Endodermal cell (in vitro differentiated cells): ENCODE measurements around the gene PGM5. TPM values are rescaled to one million over a fixed set of nuclear protein-coding genes. Genes with fewer than 3 reads are reported as not detected.

Experiments
- DNase-seq: peaks from one replicate; pipeline ENCODE4 v3.0.0-alpha.2; 2017
- H3K27ac ChIP-seq: 2 replicates; pipeline ENCODE4 v1.5.1; 2013; ENCODE audit warnings: mild to moderate bottlenecking, low read depth, low read length, moderate library complexity
- H3K27me3 ChIP-seq: 2 replicates; pipeline ENCODE4 v1.6.1; 2013; ENCODE audit warnings: mild to moderate bottlenecking, low read length, moderate library complexity; ENCODE audit not compliant: insufficient read depth, control insufficient read depth, poor library complexity, severe bottlenecking
- H3K36me3 ChIP-seq: 2 replicates; pipeline ENCODE4 v1.7.0; 2013; ENCODE audit warnings: mild to moderate bottlenecking, low read length, moderate library complexity; ENCODE audit not compliant: control insufficient read depth, insufficient read depth
- H3K4me1 ChIP-seq: one replicate; pipeline ENCODE4 v1.7.0; 2013; ENCODE audit warnings: low read length; ENCODE audit not compliant: control insufficient read depth, insufficient read depth
- H3K4me3 ChIP-seq: 2 replicates; pipeline ENCODE4 v1.5.1; 2013; ENCODE audit warnings: mild to moderate bottlenecking, low read length, moderate library complexity
- H3K9ac ChIP-seq: 2 replicates; pipeline ENCODE4 v1.6.1; 2013; ENCODE audit warnings: mild to moderate bottlenecking, low read length, moderate library complexity; ENCODE audit not compliant: poor library complexity, severe bottlenecking; ENCODE audit errors: extremely low read depth
- H3K9me3 ChIP-seq: 2 replicates; pipeline ENCODE4 v1.6.1; 2013; ENCODE audit warnings: mild to moderate bottlenecking, low read length, moderate library complexity; ENCODE audit not compliant: control insufficient read depth
- H3K27ac Mint-ChIP-seq: 2 replicates; pipeline ENCODE4 v1.8.0; 2020; ENCODE audit warnings: mixed read lengths
- H3K27me3 Mint-ChIP-seq: 2 replicates; pipeline ENCODE4 v1.8.0; 2021; ENCODE audit warnings: mild to moderate bottlenecking, mixed read lengths; ENCODE audit not compliant: insufficient read depth
- H3K36me3 Mint-ChIP-seq: 2 replicates; pipeline ENCODE4 v1.8.0; 2020; ENCODE audit warnings: low read depth, mixed read lengths
- H3K4me1 Mint-ChIP-seq: 2 replicates; pipeline ENCODE4 v1.8.0; 2020; ENCODE audit warnings: mixed read lengths
- H3K4me3 Mint-ChIP-seq: 2 replicates; pipeline ENCODE4 v1.8.0; 2020; ENCODE audit warnings: mild to moderate bottlenecking, moderate library complexity, mixed read lengths
- H3K9me3 Mint-ChIP-seq: 2 replicates; pipeline ENCODE4 v1.8.0; 2020; ENCODE audit warnings: mild to moderate bottlenecking, mixed read lengths
- WGBS, 2 experiments: methylation state at CpG; one replicate each; pipeline versions ENCODE4 v1.1.5 to v1.1.7; 2013; ENCODE audit warnings: missing lambda C conversion rate in 2 of 2, mixed read lengths in 1 of 2; ENCODE audit not compliant: insufficient coverage in 1 of 2, insufficient read length in 1 of 2; 5-methylcytosine and 5-hydroxymethylcytosine counted together
- total RNA-seq, 2 donors: library from RNA; stranded (reverse); fragmentation: NEBNext Ultra II Directional in 1 of 2; extraction: Animal tissue kit (Norgen Biotek cat#: 25700) in 1 of 2; gene quantifications; 2 replicates in 1 of 2; 3 replicates in 1 of 2; pipeline ENCODE4 v1.2.1, GENCODE V29; 2021
- TF ChIP-seq, protein P1 (sequence below): fragments of 200-600 bp; sonication (generic); conservative IDR thresholded peaks from 2 replicates; pipeline ENCODE4 v1.5.0; 2021; ENCODE audit warnings: antibody characterized with exemption, mild to moderate bottlenecking

Gene PGM5
- total RNA-seq, 2 donors from 2014 or later: 0.33 to 0.64 TPM

DNA sequence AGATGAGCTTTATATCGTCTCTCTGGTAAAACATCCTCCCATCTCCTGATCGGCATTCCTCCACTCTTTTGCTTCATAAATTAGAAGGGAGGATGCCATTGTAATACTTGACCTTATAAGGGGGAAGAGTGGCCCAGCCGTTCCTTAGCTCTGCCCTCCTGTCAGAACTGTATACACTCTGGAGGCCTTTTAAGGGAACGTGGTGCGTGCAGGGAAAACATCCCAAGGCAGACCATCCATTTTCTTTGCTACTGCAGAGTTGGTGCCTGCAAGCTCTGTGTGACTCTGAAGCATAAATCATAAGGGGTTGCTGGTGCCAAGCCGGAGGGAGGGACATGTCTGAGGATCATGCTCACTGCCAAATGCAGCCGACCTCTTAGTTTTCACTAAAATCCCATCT lies 90.4 kb downstream of the PGM5 start:
- Mint-ChIP-seq H3K4me1 (peaks cover 2% of the 10 kb centered on the region), H3K27me3 (peaks cover 46% of the 10 kb centered on the region), H3K36me3 (no peaks in the 10 kb centered on the region), H3K9me3 (peaks cover 4% of the 10 kb centered on the region), H3K4me3 (no peak overlapping the region), H3K27ac (no peak overlapping the region)
- Histone ChIP-seq H3K4me1 (no peaks in the 10 kb centered on the region), H3K36me3 (no peaks in the 10 kb centered on the region), H3K27me3 (peaks cover 39% of the 10 kb centered on the region), H3K9ac (no peak overlapping the region), H3K27ac (no peak overlapping the region), H3K4me3 (no peak overlapping the region), H3K9me3 (peaks cover 11% of the 10 kb centered on the region)
- TF ChIP-seq, protein P1, sequence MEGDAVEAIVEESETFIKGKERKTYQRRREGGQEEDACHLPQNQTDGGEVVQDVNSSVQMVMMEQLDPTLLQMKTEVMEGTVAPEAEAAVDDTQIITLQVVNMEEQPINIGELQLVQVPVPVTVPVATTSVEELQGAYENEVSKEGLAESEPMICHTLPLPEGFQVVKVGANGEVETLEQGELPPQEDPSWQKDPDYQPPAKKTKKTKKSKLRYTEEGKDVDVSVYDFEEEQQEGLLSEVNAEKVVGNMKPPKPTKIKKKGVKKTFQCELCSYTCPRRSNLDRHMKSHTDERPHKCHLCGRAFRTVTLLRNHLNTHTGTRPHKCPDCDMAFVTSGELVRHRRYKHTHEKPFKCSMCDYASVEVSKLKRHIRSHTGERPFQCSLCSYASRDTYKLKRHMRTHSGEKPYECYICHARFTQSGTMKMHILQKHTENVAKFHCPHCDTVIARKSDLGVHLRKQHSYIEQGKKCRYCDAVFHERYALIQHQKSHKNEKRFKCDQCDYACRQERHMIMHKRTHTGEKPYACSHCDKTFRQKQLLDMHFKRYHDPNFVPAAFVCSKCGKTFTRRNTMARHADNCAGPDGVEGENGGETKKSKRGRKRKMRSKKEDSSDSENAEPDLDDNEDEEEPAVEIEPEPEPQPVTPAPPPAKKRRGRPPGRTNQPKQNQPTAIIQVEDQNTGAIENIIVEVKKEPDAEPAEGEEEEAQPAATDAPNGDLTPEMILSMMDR: no peak
- no peak for DNase-seq
- WGBS, 2 experiments: 72 to 85% methylated on average over 6 to 7 of the region's 7 CpGs

DNA sequence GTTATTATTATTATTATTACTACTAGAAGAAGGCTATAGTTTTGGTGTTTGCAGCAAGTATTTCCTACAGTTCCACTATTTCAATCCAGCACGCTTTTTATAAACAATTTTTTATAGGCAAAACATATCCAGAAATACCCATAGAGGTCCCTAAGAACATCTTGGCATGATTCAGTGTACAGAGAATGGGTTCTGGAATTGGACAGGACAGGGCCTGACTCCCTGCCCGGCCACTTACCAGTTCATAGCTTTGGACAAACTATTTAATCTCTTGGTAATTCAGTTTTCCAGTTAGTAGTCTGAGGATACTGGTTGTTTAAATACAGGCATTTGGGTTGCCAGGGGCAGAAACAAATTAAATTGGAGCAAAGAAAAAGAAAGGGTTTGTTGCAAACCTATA lies 91.2 kb downstream of the PGM5 start:
- no peak for DNase-seq
- 89% methylated on average over 2 of the region's 2 CpGs; no CpG with 5 or more reads in 1 of the 2 experiments for WGBS, 2 experiments
- peaks cover 52% of the 10 kb centered on the region for H3K27me3 Mint-ChIP-seq

DNA sequence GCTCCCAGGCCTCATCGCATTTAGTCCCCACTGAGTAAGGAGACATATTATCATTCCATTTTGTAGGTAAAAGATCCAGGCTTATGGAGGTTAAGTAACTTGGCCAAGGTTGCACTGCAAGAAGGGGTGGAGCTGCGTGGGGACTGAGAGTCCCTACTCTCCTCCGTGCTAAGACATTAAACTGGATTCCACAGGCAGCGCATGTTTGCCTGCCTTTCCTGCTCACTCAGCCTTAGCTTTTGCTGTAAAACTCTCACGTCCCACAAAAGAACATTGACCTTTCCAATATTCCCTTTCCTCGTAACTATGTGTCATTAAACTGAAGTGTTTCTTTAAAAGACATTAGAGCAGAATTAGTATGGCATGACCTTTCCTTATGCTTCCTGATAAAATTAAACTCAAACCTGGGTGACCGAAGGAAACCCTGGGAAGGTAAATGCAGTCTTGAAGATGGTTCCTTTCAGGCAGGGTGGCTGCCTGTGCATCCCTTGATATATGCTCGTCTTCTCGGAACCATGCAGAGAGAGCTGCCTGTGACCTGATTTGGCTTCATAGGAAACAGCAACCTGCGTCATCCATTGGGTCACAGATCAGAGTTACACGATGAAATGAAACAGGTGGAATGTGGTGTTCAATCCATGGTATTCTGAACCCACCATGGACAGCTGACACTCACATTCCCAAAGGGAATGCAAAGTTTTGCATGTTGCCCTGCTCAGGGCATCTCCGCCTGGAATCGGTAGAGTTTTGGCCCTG lies 98.3 kb downstream of the PGM5 start:
- Mint-ChIP-seq H3K4me1 (peaks cover 22% of the 10 kb centered on the region), H3K27me3 (peaks cover 12% of the 10 kb centered on the region), H3K9me3 (no peaks in the 10 kb centered on the region), H3K36me3 (no peaks in the 10 kb centered on the region), H3K4me3 (no peak overlapping the region), H3K27ac (no peak overlapping the region)
- Histone ChIP-seq H3K4me1 (peaks cover 13% of the 10 kb centered on the region), H3K4me3 (no peak overlapping the region), H3K9me3 (no peaks in the 10 kb centered on the region), H3K27me3 (no peaks in the 10 kb centered on the region), H3K27ac (no peak overlapping the region), H3K36me3 (no peaks in the 10 kb centered on the region), H3K9ac (no peak overlapping the region)
- TF ChIP-seq, protein P1: no peak
- DNase-seq: no peak
- 94 to 100% methylated on average over 4 to 13 of the region's 13 CpGs for WGBS, 2 experiments

More for the DNA sequence above, 91.2 kb downstream of the PGM5 start:
- H3K36me3 ChIP-seq: no peaks in the 10 kb centered on the region
- peaks cover 4% of the 10 kb centered on the region for H3K4me1 ChIP-seq
- H3K4me3 ChIP-seq: no peak overlapping the region
- Mint-ChIP-seq H3K36me3 (no peaks in the 10 kb centered on the region), H3K9me3 (peaks cover 3% of the 10 kb centered on the region), H3K27ac (no peak overlapping the region), H3K4me1 (peaks cover 5% of the 10 kb centered on the region), H3K4me3 (no peak overlapping the region)
- H3K27ac ChIP-seq: no peak overlapping the region
- TF ChIP-seq, protein P1: no peak
- peaks cover 39% of the 10 kb centered on the region for H3K27me3 ChIP-seq
- peaks cover 4% of the 10 kb centered on the region for H3K9me3 ChIP-seq
- no peak overlapping the region for H3K9ac ChIP-seq
